SW 1271 (cell line): ENCODE data around the gene GJB4.

Source experiments
- DNase-seq, 2 experiments: peaks; one replicate each; lab custom pipeline; 2025; lab: John Stamatoyannopoulos, UW

Gene GJB4

GRCh38 chr1:34778381-34778780 is 18.8 kb downstream of the GJB4 start:
- DNase-seq, result no peak

- DNase-seq, result no peak
Measured at GRCh38 chr1:34779005-34779404, 19.5 kb downstream of the GJB4 start.

- no peak for DNase-seq
Measured at GRCh38 chr1:34779526-34779925, 20.0 kb downstream of the GJB4 start.

- no peak for DNase-seq
Measured at GRCh38 chr1:34779962-34780361, 20.4 kb downstream of the GJB4 start.

GRCh38 chr1:34780528-34780927 is 21.0 kb downstream of the GJB4 start:
- DNase-seq, result no peak

GRCh38 chr1:34781071-34781843 is 21.7 kb downstream of the GJB4 start, which contains the start of gene GJB3:
Gene GJB3, plus strand, starts transcription at chr1:34781214. Its CDS starts 3,549 bp downstream, at chr1:34784763.
- no peak for DNase-seq

GRCh38 chr1:34781844-34782391 is 22.4 kb downstream of the GJB4 start:
- DNase-seq, result no peak

- no peak for DNase-seq
Measured at GRCh38 chr1:34784751-34785221, 25.2 kb downstream of the GJB4 start.

- no peak for DNase-seq
Measured at GRCh38 chr1:34785231-34785874, 25.8 kb downstream of the GJB4 start.

- DNase-seq, result no peak
Measured at GRCh38 chr1:34785875-34786470, 26.4 kb downstream of the GJB4 start.

- peak; percentile 7 to 48 for DNase-seq
Measured at GRCh38 chr1:34786521-34787325, 27.2 kb downstream of the GJB4 start.

GRCh38 chr1:34787461-34788420 is 28.2 kb downstream of the GJB4 start:
- DNase-seq, result no peak

GRCh38 chr1:34790985-34791384 is 31.4 kb downstream of the GJB4 start:
- no peak for DNase-seq

- no peak for DNase-seq
Measured at GRCh38 chr1:34792424-34792823, 32.9 kb downstream of the GJB4 start.

GRCh38 chr1:34792868-34793727 is 33.6 kb downstream of the GJB4 start, which contains the start of gene GJA4:
Gene GJA4, plus strand, starts transcription at chr1:34792999. Its CDS starts 1,215 bp downstream, at chr1:34794214.
- no peak for DNase-seq

- DNase-seq, result no peak
Measured at GRCh38 chr1:34794001-34794789, 34.7 kb downstream of the GJB4 start.

GRCh38 chr1:34794790-34795180 is 35.2 kb downstream of the GJB4 start:
- no peak for DNase-seq

- no peak for DNase-seq
Measured at GRCh38 chr1:34795916-34796315, 36.4 kb downstream of the GJB4 start.

- no peak for DNase-seq
Measured at GRCh38 chr1:34796990-34797389, 37.5 kb downstream of the GJB4 start.
